ENCODE measurements around the gene ZNF512B. TPM values are rescaled to one million over a fixed set of nuclear protein-coding genes. Genes with fewer than 3 reads are reported as not detected.

Gene ZNF512B
- total RNA-seq, 2 experiments from 2014 or later: 7.2 to 14.3 TPM

- H3K79me2 ChIP-seq (ENCODE audit: insufficient read depth, low read depth, low read length): peaks cover 35% of the 10 kb centered on the region
- intact Hi-C loops (cut with micrococcal nuclease; ENCODE audit: unreplicated experiment): no loop called here
- POLR2A ChIA-PET: no interaction called here
These were observed 61.6 kb downstream of the ZNF512B start for GRCh38 chr20:63908008-63908682.

More at GRCh38 chr20:63908008-63908682, 61.6 kb downstream of the ZNF512B start:
- Histone ChIP-seq H3K4me1 (ENCODE audit: insufficient read depth, low read length, poor library complexity, severe bottlenecking) (no peaks in the 10 kb centered on the region), H3K4me3 (ENCODE audit: low read depth, low read length, poor library complexity, severe bottlenecking) (no peak overlapping the region), H3K27ac (ENCODE audit: low read depth, low read length, poor library complexity, severe bottlenecking) (no peak overlapping the region), H3K9me2 (ENCODE audit: insufficient read depth, low read length) (no peaks in the 10 kb centered on the region), H3K36me3 (ENCODE audit: insufficient read depth, low read length) (no peaks in the 10 kb centered on the region; the same call in 1 of the 2 replicates), H4K20me1 (ENCODE audit: insufficient read depth, low read length) (peaks cover 4% of the 10 kb centered on the region; the same call in 1 of the 2 replicates), H3K4me2 (ENCODE audit: low read length) (no peak overlapping the region), H2AFZ (ENCODE audit: low read length) (no peak overlapping the region), H3K9me3 (ENCODE audit: low read length) (no peaks in the 10 kb centered on the region)
- no TSS peak for BruUV-seq (replicated peaks)
- TF ChIP-seq EZH2phosphoT487 (IDR thresholded peaks at IDR 0.05; ENCODE audit: borderline replicate concordance, low read depth, low read length): no peak
- no peak for TF ChIP-seq CTCF (conservative IDR thresholded peaks at IDR 0.05; ENCODE audit: low read length)
- DNase-seq (ENCODE audit: low spot score): no peak
- CTCF ChIA-PET (ENCODE audit: unreplicated experiment): no interaction called here

Small RNA genes within 50 kb of the gene (microRNA-seq; reads per million reads assigned to microRNA genes)
- gene MIR1914 (ENCODE audit: borderline replicate concordance) (4.5 reads per million), gene MIR647 (ENCODE audit: borderline replicate concordance) (3.0 reads per million), gene MIR941-1 (ENCODE audit: borderline replicate concordance) (not detected), gene MIR941-2 (ENCODE audit: borderline replicate concordance) (not detected), gene MIR941-3 (ENCODE audit: borderline replicate concordance) (not detected), gene MIR941-4 (ENCODE audit: borderline replicate concordance) (not detected), gene MIR941-5 (ENCODE audit: borderline replicate concordance) (not detected)

Small RNA genes within 50 kb of the gene (small RNA-seq; reads per million reads assigned to genes)
- not detected for gene MIR647
- gene MIR941-2: not detected
- not detected for gene MIR941-4
- not detected for gene MIR941-5
- 0.57 reads per million, percentile 14 among the genes with 10 or more reads in this experiment for gene RNU1-134P

Other genes with a start within 250 kb of the ZNF512B start
- gene LIME1, start 233.3 kb downstream of the ZNF512B start, total RNA-seq (2014; rRNA removed; shearing (Covaris generic)): 66.3 and 76.4 TPM in 2 replicates
- 67.9 and 75.6 TPM in 2 replicates for gene LIME1, start 233.3 kb downstream of the ZNF512B start, total RNA-seq (2022)
- gene SLC2A4RG, start 230.2 kb downstream of the ZNF512B start, total RNA-seq (2014; rRNA removed; shearing (Covaris generic)): 69.8 and 77.9 TPM in 2 replicates
- gene SLC2A4RG, start 230.2 kb downstream of the ZNF512B start, total RNA-seq (2022): 110 and 113 TPM in 2 replicates
- gene ZBTB46, start 138.7 kb downstream of the ZNF512B start, total RNA-seq (2014; rRNA removed; shearing (Covaris generic)): 0.57 and 1.3 TPM in 2 replicates
- 0.67 and 1.1 TPM in 2 replicates for gene ZBTB46, start 138.7 kb downstream of the ZNF512B start, total RNA-seq (2022)
- not detected in 2 replicates for gene ABHD16B, start 108.4 kb downstream of the ZNF512B start, total RNA-seq (2014; rRNA removed; shearing (Covaris generic))
- 0.29 TPM in 1 of 2 replicates, not detected in the other for gene ABHD16B, start 108.4 kb downstream of the ZNF512B start, total RNA-seq (2022)
- gene TPD52L2, start 104.7 kb downstream of the ZNF512B start, total RNA-seq (2014; rRNA removed; shearing (Covaris generic)): 27.2 and 28.6 TPM in 2 replicates
- gene TPD52L2, start 104.7 kb downstream of the ZNF512B start, total RNA-seq (2022): 47.0 and 51.0 TPM in 2 replicates
- gene DNAJC5, start 74.8 kb downstream of the ZNF512B start, total RNA-seq (2014; rRNA removed; shearing (Covaris generic)): 23.5 and 27.7 TPM in 2 replicates
- gene DNAJC5, start 74.8 kb downstream of the ZNF512B start, total RNA-seq (2022): 24.1 and 27.5 TPM in 2 replicates
- gene UCKL1, start 13.5 kb downstream of the ZNF512B start, total RNA-seq (2014; rRNA removed; shearing (Covaris generic)): 19.8 and 25.6 TPM in 2 replicates
- 42.6 and 43.0 TPM in 2 replicates for gene UCKL1, start 13.5 kb downstream of the ZNF512B start, total RNA-seq (2022)
- gene SAMD10, start 9.7 kb upstream of the ZNF512B start, total RNA-seq (2014; rRNA removed; shearing (Covaris generic)): 3.1 and 12.0 TPM in 2 replicates
- 11.9 and 13.3 TPM in 2 replicates for gene SAMD10, start 9.7 kb upstream of the ZNF512B start, total RNA-seq (2022)
- gene PRPF6, start 11.2 kb upstream of the ZNF512B start, total RNA-seq (2014; rRNA removed; shearing (Covaris generic)): 45.1 and 61.5 TPM in 2 replicates
- 70.4 and 73.7 TPM in 2 replicates for gene PRPF6, start 11.2 kb upstream of the ZNF512B start, total RNA-seq (2022)
- gene C20orf204, start 66.3 kb upstream of the ZNF512B start, total RNA-seq (2014; rRNA removed; shearing (Covaris generic)): 2.0 and 3.5 TPM in 2 replicates
- 5.9 and 6.7 TPM in 2 replicates for gene C20orf204, start 66.3 kb upstream of the ZNF512B start, total RNA-seq (2022)
- gene SOX18, start 79.7 kb upstream of the ZNF512B start, total RNA-seq (2014; rRNA removed; shearing (Covaris generic)): not detected in 2 replicates
- gene SOX18, start 79.7 kb upstream of the ZNF512B start, total RNA-seq (2022): not detected in 2 replicates
- 36.4 and 37.5 TPM in 2 replicates for gene TCEA2, start 93.3 kb upstream of the ZNF512B start, total RNA-seq (2014; rRNA removed; shearing (Covaris generic))
- gene TCEA2, start 93.3 kb upstream of the ZNF512B start, total RNA-seq (2022): 71.2 and 72.3 TPM in 2 replicates
- gene RGS19, start 109.6 kb upstream of the ZNF512B start, total RNA-seq (2014; rRNA removed; shearing (Covaris generic)): 85.5 and 106 TPM in 2 replicates
- gene RGS19, start 109.6 kb upstream of the ZNF512B start, total RNA-seq (2022): 63.5 and 69.4 TPM in 2 replicates
- gene OPRL1, start 110.2 kb upstream of the ZNF512B start, total RNA-seq (2014; rRNA removed; shearing (Covaris generic)): 4.8 and 6.4 TPM in 2 replicates
- gene OPRL1, start 110.2 kb upstream of the ZNF512B start, total RNA-seq (2022): 6.1 and 7.6 TPM in 2 replicates
- not detected in 2 replicates for gene LKAAEAR1, start 114.5 kb upstream of the ZNF512B start, total RNA-seq (2014; rRNA removed; shearing (Covaris generic))
- gene LKAAEAR1, start 114.5 kb upstream of the ZNF512B start, total RNA-seq (2022): not detected in 2 replicates
- not detected in 2 replicates for gene NPBWR2, start 137.6 kb upstream of the ZNF512B start, total RNA-seq (2014; rRNA removed; shearing (Covaris generic))
- not detected in 2 replicates for gene NPBWR2, start 137.6 kb upstream of the ZNF512B start, total RNA-seq (2022)
- 0.31 and 0.32 TPM in 2 replicates for gene MYT1, start 194.5 kb upstream of the ZNF512B start, total RNA-seq (2014; rRNA removed; shearing (Covaris generic))
- 0.30 and 0.95 TPM in 2 replicates for gene MYT1, start 194.5 kb upstream of the ZNF512B start, total RNA-seq (2022)